GM18498 (cell line): Measurements from ENCODE around the gene SCGB1C2.
A peak's percentile ranks its signal among the peaks of the same experiment; 100 is the strongest.
"Not testable (repeated sequence)": the region's sequence is repeated elsewhere in the genome, so short reads cannot be mapped to it uniquely, and the experiment has no call there.

Experiments
- ATAC-seq: cut with Tn5 transposase; IDR thresholded peaks from one replicate; pipeline ENCODE4 v1.9.1; 2021; ENCODE audit warnings: mild to moderate bottlenecking, moderate library complexity; ENCODE audit not compliant: unreplicated experiment

SCGB1C2 gene

GRCh38 chr17:137166-137807 is at the start of gene SCGB1C2:
Gene SCGB1C2 (plus strand): TSS chr17:137569. CDS start chr17:137591, 22 bp downstream.
- ATAC-seq = not testable (repeated sequence)

GRCh38 chr17:113111-113510 is 24.3 kb upstream of the SCGB1C2 start:
- ATAC-seq = not testable (repeated sequence)

- ATAC-seq = not testable (repeated sequence)
These were observed 18.9 kb upstream of the SCGB1C2 start for GRCh38 chr17:118339-118917.

GRCh38 chr17:133932-134331 is 3.4 kb upstream of the SCGB1C2 start:
- not testable (repeated sequence) for ATAC-seq

- ATAC-seq = peak; percentile 78
These were observed 3.0 kb upstream of the SCGB1C2 start for GRCh38 chr17:134332-134785.

GRCh38 chr17:135022-135421 is 2.3 kb upstream of the SCGB1C2 start:
- not testable (repeated sequence) for ATAC-seq

GRCh38 chr17:135895-136294 is 1.5 kb upstream of the SCGB1C2 start:
- ATAC-seq = not testable (repeated sequence)

- peak; percentile 56 for ATAC-seq
These were observed 838 bp upstream of the SCGB1C2 start for GRCh38 chr17:136531-136930.

- ATAC-seq = not testable (repeated sequence)
These were observed 2.2 kb downstream of the SCGB1C2 start for GRCh38 chr17:139401-140205.

GRCh38 chr17:142102-142661 is 4.8 kb downstream of the SCGB1C2 start:
- no peak for ATAC-seq

- no peak for ATAC-seq
These were observed 5.8 kb downstream of the SCGB1C2 start for GRCh38 chr17:142876-143784.

GRCh38 chr17:143785-144281 is 6.5 kb downstream of the SCGB1C2 start:
- ATAC-seq = peak; percentile 53

GRCh38 chr17:144936-145670 is 7.7 kb downstream of the SCGB1C2 start:
- no peak for ATAC-seq

GRCh38 chr17:145671-146541 is 8.5 kb downstream of the SCGB1C2 start:
- no peak for ATAC-seq

- no peak for ATAC-seq
These were observed 9.2 kb downstream of the SCGB1C2 start for GRCh38 chr17:146546-146945.

GRCh38 chr17:146983-147761 is 9.8 kb downstream of the SCGB1C2 start:
- no peak for ATAC-seq

- no peak for ATAC-seq
These were observed 10.7 kb downstream of the SCGB1C2 start for GRCh38 chr17:147796-148740.
